ENCODE data around the gene MIDN. TPM values are rescaled to one million over a fixed set of nuclear protein-coding genes. Genes with fewer than 3 reads are reported as not detected.

The MIDN gene
- total RNA-seq, 1 donor from 2014 or later = 325 TPM

- no peak for TF ChIP-seq CTCF (IDR thresholded peaks at IDR 0.05; ENCODE audit: partially characterized antibody, unreplicated experiment)
- DNase-seq = peak; percentile 28
- Mint-ChIP-seq H3K9me3 (ENCODE audit: unreplicated experiment) (peaks cover 16% of the 10 kb centered on the region), H3K4me3 (ENCODE audit: unreplicated experiment) (peak overlapping the region; percentile 77), H3K27me3 (ENCODE audit: unreplicated experiment) (peaks cover 17% of the 10 kb centered on the region), H3K4me1 (ENCODE audit: low read depth, unreplicated experiment) (peaks cover 32% of the 10 kb centered on the region), H3K27ac (ENCODE audit: unreplicated experiment) (peak overlapping the region; percentile 95), H3K36me3 (ENCODE audit: unreplicated experiment) (no peaks in the 10 kb centered on the region)
These were observed 34.0 kb upstream of the MIDN start for GRCh38 chr19:1214299-1214861.

GRCh38 chr19:1214862-1215731 lies 33.3 kb upstream of the MIDN start:
- Mint-ChIP-seq H3K27me3 (ENCODE audit: unreplicated experiment) (peaks cover 15% of the 10 kb centered on the region), H3K36me3 (ENCODE audit: unreplicated experiment) (no peaks in the 10 kb centered on the region), H3K27ac (ENCODE audit: unreplicated experiment) (peak overlapping the region; percentile 95), H3K4me1 (ENCODE audit: low read depth, unreplicated experiment) (peaks cover 30% of the 10 kb centered on the region), H3K4me3 (ENCODE audit: unreplicated experiment) (peak overlapping the region; percentile 77), H3K9me3 (ENCODE audit: unreplicated experiment) (peaks cover 14% of the 10 kb centered on the region)
- DNase-seq = peak; percentile 74
- TF ChIP-seq CTCF (IDR thresholded peaks at IDR 0.05; ENCODE audit: partially characterized antibody, unreplicated experiment) = no peak

- Mint-ChIP-seq H3K27me3 (ENCODE audit: unreplicated experiment) (peaks cover 15% of the 10 kb centered on the region), H3K9me3 (ENCODE audit: unreplicated experiment) (peaks cover 9% of the 10 kb centered on the region), H3K4me3 (ENCODE audit: unreplicated experiment) (peak overlapping the region; percentile 61), H3K36me3 (ENCODE audit: unreplicated experiment) (no peaks in the 10 kb centered on the region), H3K27ac (ENCODE audit: unreplicated experiment) (peak overlapping the region; percentile 93), H3K4me1 (ENCODE audit: low read depth, unreplicated experiment) (peaks cover 27% of the 10 kb centered on the region)
- DNase-seq = peak; percentile 19
- TF ChIP-seq CTCF (IDR thresholded peaks at IDR 0.05; ENCODE audit: partially characterized antibody, unreplicated experiment) = no peak
These were observed 31.6 kb upstream of the MIDN start for GRCh38 chr19:1216756-1217155.

GRCh38 chr19:1217366-1217765 lies 31.0 kb upstream of the MIDN start:
- Mint-ChIP-seq H3K27ac (ENCODE audit: unreplicated experiment) (peak overlapping the region; percentile 93), H3K9me3 (ENCODE audit: unreplicated experiment) (peaks cover 9% of the 10 kb centered on the region)

More at GRCh38 chr19:1217366-1217765, 31.0 kb upstream of the MIDN start:
- peak; percentile 79 for DNase-seq
- peaks cover 26% of the 10 kb centered on the region for H3K4me1 Mint-ChIP-seq (ENCODE audit: low read depth, unreplicated experiment)
- no peaks in the 10 kb centered on the region for H3K36me3 Mint-ChIP-seq (ENCODE audit: unreplicated experiment)
- peaks cover 15% of the 10 kb centered on the region for H3K27me3 Mint-ChIP-seq (ENCODE audit: unreplicated experiment)
- peak overlapping the region; percentile 61 for H3K4me3 Mint-ChIP-seq (ENCODE audit: unreplicated experiment)
- no peak for TF ChIP-seq CTCF (IDR thresholded peaks at IDR 0.05; ENCODE audit: partially characterized antibody, unreplicated experiment)
